Vagina (tissue), 2 donors: ENCODE data around the gene TSEN54. TPM values are rescaled to one million over a fixed set of nuclear protein-coding genes. Genes with fewer than 3 reads are reported as not detected.

ENCODE experiments used
- DNase-seq, 2 donors: peaks; one replicate each; pipeline ENCODE4 v3.0.0-alpha.2; 2017; ENCODE audit errors: extremely low spot score in 2 of 2
- H3K27ac ChIP-seq: fragments of 200-600 bp; sonication (generic); one replicate; pipeline ENCODE4 v1.5.1; 2019
- H3K27me3 ChIP-seq: fragments of 200-600 bp; sonication (generic); one replicate; pipeline ENCODE4 v1.5.1; 2019
- H3K36me3 ChIP-seq, 2 donors: fragments of 200-600 bp; sonication (generic); one replicate each; pipeline ENCODE4 v1.5.1; 2017 to 2019
- H3K4me1 ChIP-seq: fragments of 200-600 bp; sonication (generic); one replicate; pipeline ENCODE4 v1.5.1; 2019
- H3K4me3 ChIP-seq, 2 donors: fragments of 200-600 bp; sonication (generic); 1 replicate in 1 of 2; 2 replicates in 1 of 2; pipeline ENCODE4 v1.5.1; 2016 to 2019
- H3K9me3 ChIP-seq: fragments of 200-600 bp; sonication (generic); one replicate; pipeline ENCODE4 v1.5.1; 2019
- POLR2A ChIP-seq, 2 donors: fragments of 450-650 bp; IDR thresholded peaks; one replicate each; pipeline ENCODE4 v1.6.1; 2017; ENCODE audit warnings: antibody characterized with exemption in 2 of 2, mild to moderate bottlenecking in 2 of 2, moderate library complexity in 2 of 2
- POLR2AphosphoS5 ChIP-seq, 2 donors: sonication (generic); formaldehyde crosslinking; IDR thresholded peaks; one replicate each; pipeline ENCODE4 v1.9.0; 2017; ENCODE audit warnings: antibody characterized with exemption in 2 of 2, mild to moderate bottlenecking in 2 of 2, low read depth in 1 of 2; ENCODE audit not compliant: insufficient read depth in 1 of 2
- intact Hi-C: fragments of 100-400 bp; cut with DNase I; formaldehyde crosslinking; loops from one replicate; pipeline ENCODE4 v1.15.1; 2023
- total RNA-seq: library from RNA; depleted of rRNA; stranded (reverse); fragments of >200 nt; gene quantifications from one replicate; pipeline ENCODE4 v1.2.3, GENCODE V29; 2016
- TF ChIP-seq, protein P1 (sequence below), 3 experiments: fragments of 450-650 bp in 2 of 3; fragments of 200-600 bp in 1 of 3; sonication (generic) in 1 of 3; IDR thresholded peaks; one replicate each; pipeline ENCODE4 v1.5.1; 2017 to 2019; ENCODE audit warnings: antibody characterized with exemption in 3 of 3, mild to moderate bottlenecking in 2 of 3, moderate library complexity in 2 of 3

TSEN54 gene
- total RNA-seq, 1 donor from 2014 or later = 30.9 TPM

DNA sequence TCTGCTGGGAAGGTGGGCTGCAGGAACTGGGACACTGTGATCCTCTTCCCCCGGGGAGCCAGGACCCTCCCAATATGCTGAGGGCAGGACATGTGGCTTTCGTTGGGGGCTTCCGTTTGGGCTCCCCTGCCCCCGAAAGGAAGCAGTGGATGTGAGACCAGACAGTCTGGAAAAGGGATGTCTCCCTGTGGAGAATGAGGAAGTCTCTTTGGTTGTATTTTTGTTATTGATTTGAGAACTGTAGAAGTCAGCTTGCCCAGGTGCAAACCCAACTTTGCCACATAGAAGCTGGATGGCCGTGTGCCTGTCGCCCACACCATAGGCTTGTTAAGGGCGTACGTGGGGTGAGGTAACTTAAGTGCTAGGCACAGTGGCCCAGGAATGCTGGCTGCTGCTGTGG is 27.9 kb downstream of the TSEN54 start:
- intact Hi-C loops = no loop called here
- TF ChIP-seq, protein P1, sequence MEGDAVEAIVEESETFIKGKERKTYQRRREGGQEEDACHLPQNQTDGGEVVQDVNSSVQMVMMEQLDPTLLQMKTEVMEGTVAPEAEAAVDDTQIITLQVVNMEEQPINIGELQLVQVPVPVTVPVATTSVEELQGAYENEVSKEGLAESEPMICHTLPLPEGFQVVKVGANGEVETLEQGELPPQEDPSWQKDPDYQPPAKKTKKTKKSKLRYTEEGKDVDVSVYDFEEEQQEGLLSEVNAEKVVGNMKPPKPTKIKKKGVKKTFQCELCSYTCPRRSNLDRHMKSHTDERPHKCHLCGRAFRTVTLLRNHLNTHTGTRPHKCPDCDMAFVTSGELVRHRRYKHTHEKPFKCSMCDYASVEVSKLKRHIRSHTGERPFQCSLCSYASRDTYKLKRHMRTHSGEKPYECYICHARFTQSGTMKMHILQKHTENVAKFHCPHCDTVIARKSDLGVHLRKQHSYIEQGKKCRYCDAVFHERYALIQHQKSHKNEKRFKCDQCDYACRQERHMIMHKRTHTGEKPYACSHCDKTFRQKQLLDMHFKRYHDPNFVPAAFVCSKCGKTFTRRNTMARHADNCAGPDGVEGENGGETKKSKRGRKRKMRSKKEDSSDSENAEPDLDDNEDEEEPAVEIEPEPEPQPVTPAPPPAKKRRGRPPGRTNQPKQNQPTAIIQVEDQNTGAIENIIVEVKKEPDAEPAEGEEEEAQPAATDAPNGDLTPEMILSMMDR (IDR thresholded peaks at IDR 0.05) = no peak
- TF ChIP-seq POLR2A (IDR thresholded peaks at IDR 0.05) = no peak
- no peak for TF ChIP-seq POLR2AphosphoS5 (IDR thresholded peaks at IDR 0.05; ENCODE audit: insufficient read depth in 1 of 2, low read depth in 1 of 2)
- no peak overlapping the region for H3K27ac ChIP-seq
- no peaks in the 10 kb centered on the region for H3K27me3 ChIP-seq
- no peaks in the 10 kb centered on the region for H3K9me3 ChIP-seq
- peaks cover 11% of the 10 kb centered on the region for H3K4me1 ChIP-seq
- H3K36me3 ChIP-seq = no peaks in the 10 kb centered on the region
- DNase-seq = no peak
- no peak overlapping the region for H3K4me3 ChIP-seq

DNA sequence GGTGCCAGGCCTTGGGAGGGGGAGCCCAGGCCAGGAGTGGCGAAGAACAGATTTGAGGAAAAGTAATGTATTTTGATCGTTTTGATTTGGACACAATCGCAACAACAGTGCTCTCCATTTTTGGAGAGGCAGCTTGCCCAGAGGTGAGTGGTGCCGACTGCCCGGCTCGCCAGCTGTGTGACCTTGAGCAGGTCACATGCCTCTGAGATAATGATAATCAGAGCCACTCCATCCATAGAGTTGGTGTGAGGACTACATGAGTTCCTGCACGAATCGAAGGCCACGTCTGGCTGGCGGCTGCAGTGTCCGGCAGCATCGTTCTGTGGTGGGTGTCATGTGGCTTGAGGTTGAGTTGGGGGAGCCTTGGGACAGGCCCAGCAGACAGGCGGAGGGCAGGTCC is 29.9 kb downstream of the TSEN54 start:
- intact Hi-C loops = no loop called here
- no peak for DNase-seq
- Histone ChIP-seq H3K9me3 (no peaks in the 10 kb centered on the region), H3K27me3 (no peaks in the 10 kb centered on the region), H3K4me3 (no peak overlapping the region), H3K4me1 (peaks cover 8% of the 10 kb centered on the region), H3K27ac (no peak overlapping the region), H3K36me3 (no peaks in the 10 kb centered on the region)
- TF ChIP-seq, protein P1 (IDR thresholded peaks at IDR 0.05) = no peak
- TF ChIP-seq POLR2A (IDR thresholded peaks at IDR 0.05) (no peak), POLR2AphosphoS5 (IDR thresholded peaks at IDR 0.05; ENCODE audit: insufficient read depth in 1 of 2, low read depth in 1 of 2) (no peak)

DNA sequence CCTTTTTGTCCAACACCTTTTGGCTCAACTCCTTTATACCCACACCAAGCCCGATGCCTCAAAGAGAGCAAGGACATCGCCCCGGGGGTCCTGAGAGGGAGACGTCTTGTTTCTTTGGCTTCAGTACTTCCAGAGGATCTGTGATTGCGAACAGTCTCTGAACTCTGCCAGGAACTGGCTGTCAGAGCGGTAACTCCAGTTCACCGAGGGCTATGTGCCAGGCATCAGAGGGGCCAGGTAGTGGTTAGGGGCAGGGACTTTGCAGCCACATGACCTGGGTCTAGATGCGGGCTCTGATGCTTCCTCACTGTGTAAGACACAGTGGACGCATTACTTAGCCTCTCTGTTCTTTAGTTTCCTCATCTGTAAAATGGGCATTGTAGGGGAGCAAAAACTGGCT is 30.8 kb downstream of the TSEN54 start:
- no peak overlapping the region for H3K27ac ChIP-seq
- intact Hi-C loops = no loop called here

DNA sequence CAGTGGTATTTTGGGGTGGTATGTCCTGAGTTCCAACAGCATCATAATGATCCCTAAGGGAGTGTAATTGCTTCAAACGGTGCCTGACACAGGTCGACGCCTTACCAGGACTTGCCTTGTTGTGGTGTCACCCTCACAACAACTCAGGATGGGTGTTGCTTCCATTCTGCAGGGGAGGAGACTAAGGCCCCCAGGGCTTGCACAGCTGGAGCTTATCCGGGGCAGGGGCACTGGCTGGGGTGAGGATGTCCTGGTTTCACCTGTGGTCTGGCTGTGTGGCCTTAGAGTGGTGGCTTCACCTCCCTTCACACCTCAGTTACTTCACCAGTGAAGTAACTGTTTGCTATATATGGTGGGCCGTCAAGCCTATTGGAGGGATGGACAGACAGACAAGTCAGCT is 32.5 kb downstream of the TSEN54 start:
- intact Hi-C loops = no loop called here

More for the DNA sequence above, 30.8 kb downstream of the TSEN54 start:
- TF ChIP-seq, protein P1 (IDR thresholded peaks at IDR 0.05) = no peak
- TF ChIP-seq POLR2A (IDR thresholded peaks at IDR 0.05) (no peak), POLR2AphosphoS5 (IDR thresholded peaks at IDR 0.05; ENCODE audit: insufficient read depth in 1 of 2, low read depth in 1 of 2) (no peak)
- DNase-seq = no peak
- H3K27me3 ChIP-seq = no peaks in the 10 kb centered on the region
- H3K4me3 ChIP-seq = no peak overlapping the region
- no peaks in the 10 kb centered on the region for H3K36me3 ChIP-seq
- no peaks in the 10 kb centered on the region for H3K9me3 ChIP-seq
- peaks cover 8% of the 10 kb centered on the region for H3K4me1 ChIP-seq

More for the DNA sequence above, 32.5 kb downstream of the TSEN54 start:
- peaks cover 8% of the 10 kb centered on the region for H3K4me1 ChIP-seq
- no peak overlapping the region for H3K4me3 ChIP-seq
- no peak overlapping the region for H3K27ac ChIP-seq
- H3K9me3 ChIP-seq = no peaks in the 10 kb centered on the region
- H3K36me3 ChIP-seq = no peaks in the 10 kb centered on the region
- TF ChIP-seq POLR2A (IDR thresholded peaks at IDR 0.05) (no peak), POLR2AphosphoS5 (IDR thresholded peaks at IDR 0.05; ENCODE audit: insufficient read depth in 1 of 2, low read depth in 1 of 2) (no peak)
- TF ChIP-seq, protein P1 (IDR thresholded peaks at IDR 0.05) = no peak
- no peaks in the 10 kb centered on the region for H3K27me3 ChIP-seq
- DNase-seq = no peak
